HG03457 (cell line): ENCODE data around the gene GARNL3.

ENCODE experiments used
- ATAC-seq: cut with Tn5 transposase; IDR thresholded peaks from one replicate; pipeline ENCODE4 v1.9.1; 2021; ENCODE audit warnings: moderate number of reproducible peaks; ENCODE audit not compliant: unreplicated experiment

GARNL3 gene

GRCh38 chr9:127426756-127427155 is 162.2 kb downstream of the GARNL3 start:
- no peak for ATAC-seq

DNA sequence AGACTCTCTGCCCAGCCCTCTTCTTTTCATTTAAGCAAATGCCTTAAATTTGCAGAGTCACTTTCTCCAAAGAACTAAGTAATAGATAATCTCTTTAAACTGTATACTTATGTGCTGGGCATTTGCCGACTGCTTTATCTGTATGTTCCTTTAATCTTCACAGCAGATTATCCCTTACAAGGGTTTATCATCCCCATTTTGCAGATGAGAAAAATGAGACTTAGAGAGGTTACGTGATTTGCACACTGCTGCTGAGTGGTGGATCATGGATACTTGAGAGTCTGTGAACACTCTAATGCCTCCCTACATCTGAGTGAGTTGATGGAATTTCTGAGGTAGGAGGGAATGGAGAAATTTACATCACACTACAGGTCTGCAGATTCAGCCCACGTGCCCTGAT is 163.8 kb downstream of the GARNL3 start:
- ATAC-seq = no peak

DNA sequence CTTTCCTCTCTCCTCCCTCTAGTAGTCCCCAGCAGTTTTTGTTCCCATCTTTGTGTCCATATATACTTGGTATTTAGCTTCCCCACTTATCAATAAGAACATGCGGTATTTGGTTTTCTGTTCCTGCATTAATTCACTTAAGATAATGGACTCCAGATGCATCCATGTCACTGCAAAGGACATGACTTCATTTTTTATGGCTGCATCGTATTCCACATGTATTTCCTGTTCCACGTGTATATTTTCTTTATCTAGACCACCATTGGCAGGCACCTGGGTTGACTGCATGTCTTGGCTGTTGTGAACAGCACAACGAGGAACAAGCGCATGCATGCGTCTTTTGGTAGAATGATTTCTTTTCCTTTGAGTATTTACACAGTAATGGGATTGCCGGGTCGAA is 165.8 kb downstream of the GARNL3 start:
- no peak for ATAC-seq

DNA sequence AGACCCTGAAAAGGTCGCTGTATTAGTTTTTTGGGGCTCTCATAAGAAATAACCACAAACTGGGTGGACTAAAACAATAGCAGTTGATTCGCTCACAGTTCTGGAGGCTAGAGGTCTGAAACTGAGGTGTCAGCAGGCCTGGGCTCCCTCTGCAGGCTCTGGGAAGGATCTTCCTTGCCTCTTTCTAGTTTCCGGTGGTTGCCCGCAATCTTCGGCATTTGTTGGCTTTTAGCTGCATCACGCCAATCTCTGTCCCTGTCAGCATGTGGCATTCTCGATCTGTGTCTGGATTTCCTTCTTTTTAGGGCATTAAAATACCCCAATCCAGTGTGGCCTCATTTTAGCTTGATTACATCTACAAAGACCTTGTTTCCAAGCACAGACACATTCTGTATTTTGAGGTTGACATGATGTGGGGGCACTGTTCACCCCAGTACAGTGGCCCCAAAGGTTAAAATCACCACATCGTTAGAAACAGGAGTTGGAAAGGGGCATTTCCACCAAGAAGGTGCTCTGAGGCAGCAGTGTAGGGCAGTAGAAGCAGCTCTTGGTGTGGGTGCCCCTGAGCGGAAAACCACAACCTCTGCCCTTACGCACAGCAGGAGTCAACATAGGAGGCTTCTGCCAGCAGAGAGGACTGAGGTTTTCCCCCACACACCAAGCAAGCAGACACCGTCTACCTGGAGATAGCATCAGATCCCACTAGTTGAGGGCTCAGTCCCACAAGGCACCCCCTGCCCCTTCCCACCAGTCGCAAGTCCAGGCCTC is 173.1 kb downstream of the GARNL3 start:
- ATAC-seq = no peak

DNA sequence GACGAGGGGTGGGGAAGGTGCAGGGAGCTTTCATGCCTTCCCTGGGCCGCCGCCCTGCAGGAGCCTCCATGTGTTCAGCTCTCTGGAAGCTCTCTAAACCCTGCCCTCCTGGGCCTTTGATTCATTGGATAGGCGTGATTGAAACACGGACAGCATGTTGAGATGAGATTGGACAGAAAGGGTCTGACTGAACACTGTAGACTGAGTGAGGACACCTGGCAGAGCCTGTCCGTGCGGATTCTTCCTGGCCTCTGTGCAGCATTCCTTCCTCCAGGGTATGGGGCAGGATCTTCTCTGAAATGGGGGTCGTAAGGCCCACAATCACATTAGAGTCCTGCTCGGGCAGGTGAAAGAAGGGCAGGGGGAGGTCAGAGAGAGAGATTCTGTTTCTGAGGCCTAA is 173.8 kb downstream of the GARNL3 start:
- ATAC-seq = no peak
